ENCODE results near the gene MXD4.

MXD4 gene

DNA sequence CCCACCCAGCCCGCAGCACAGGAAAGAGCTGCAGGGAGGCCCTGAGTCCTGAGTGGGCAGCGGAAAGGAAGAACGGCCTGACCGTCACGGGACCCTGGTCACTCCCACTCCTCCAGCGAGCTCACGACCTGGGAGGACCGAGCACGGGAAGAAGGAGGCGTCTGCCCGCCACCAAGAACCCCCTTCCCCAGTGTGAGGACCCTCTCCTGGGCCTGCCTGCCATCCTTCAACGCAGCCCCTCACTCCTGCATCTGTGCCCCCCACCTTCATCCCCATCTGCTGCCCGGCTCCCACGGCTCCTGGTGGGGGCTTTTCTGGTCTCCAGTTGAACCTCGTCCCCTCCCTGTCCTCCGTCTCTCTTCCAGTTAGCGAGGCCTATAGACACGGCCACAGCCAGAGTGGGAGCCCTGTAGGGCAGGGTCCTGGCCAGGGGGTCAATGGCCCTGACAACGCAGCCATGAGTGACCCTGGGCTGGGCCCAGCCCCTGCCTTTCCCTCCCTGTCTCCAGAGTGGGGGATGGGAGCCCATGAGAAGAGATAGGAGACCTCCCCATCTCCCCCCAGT, 41.3 kb upstream of the MXD4 start:
- DNase-seq (ENCODE audit: low read depth): no peak
- TF ChIP-seq, protein P1, sequence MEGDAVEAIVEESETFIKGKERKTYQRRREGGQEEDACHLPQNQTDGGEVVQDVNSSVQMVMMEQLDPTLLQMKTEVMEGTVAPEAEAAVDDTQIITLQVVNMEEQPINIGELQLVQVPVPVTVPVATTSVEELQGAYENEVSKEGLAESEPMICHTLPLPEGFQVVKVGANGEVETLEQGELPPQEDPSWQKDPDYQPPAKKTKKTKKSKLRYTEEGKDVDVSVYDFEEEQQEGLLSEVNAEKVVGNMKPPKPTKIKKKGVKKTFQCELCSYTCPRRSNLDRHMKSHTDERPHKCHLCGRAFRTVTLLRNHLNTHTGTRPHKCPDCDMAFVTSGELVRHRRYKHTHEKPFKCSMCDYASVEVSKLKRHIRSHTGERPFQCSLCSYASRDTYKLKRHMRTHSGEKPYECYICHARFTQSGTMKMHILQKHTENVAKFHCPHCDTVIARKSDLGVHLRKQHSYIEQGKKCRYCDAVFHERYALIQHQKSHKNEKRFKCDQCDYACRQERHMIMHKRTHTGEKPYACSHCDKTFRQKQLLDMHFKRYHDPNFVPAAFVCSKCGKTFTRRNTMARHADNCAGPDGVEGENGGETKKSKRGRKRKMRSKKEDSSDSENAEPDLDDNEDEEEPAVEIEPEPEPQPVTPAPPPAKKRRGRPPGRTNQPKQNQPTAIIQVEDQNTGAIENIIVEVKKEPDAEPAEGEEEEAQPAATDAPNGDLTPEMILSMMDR (IDR thresholded peaks at IDR 0.05; ENCODE audit: low read depth, low read length, missing control alignments): no peak
- no peak overlapping the region for H3K4me3 ChIP-seq (ENCODE audit: low read depth, low read length)

DNA sequence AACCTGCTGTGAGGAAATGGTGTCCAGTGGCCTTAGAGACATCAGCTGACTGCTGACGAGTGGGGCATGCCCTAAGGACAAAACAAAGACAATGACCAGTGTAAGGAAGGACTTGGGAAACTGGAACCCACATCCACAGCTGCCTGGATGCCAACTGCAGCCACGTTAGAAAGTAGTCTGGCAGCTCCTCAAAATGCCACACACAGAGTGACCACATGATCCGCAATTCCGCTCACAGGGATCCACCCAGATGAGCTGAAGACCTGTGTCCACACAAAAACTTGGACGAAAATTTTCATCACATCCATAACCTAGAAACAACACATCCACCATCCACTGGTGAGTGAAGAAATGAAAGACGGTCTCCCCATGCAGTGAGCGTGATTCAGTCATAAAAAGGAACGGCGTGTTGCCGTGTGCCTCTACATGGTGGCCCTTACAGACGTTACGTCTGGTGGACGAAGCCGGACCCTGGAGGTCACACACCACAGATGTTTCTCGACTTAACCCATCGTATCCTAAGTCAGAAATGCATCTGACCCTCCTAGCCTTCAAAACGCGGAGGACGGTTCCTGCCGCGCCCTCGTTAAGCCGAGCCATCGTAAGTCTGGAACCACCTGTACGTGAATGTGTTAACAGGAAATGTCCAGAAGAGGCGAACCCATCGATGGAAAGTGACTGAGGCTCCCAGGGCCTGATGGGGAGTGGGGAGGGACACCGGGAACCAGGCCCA, 40.6 kb upstream of the MXD4 start:
- TF ChIP-seq, protein P1 (IDR thresholded peaks at IDR 0.05; ENCODE audit: low read depth, low read length, missing control alignments): no peak
- H3K4me3 ChIP-seq (ENCODE audit: low read depth, low read length): no peak overlapping the region
- no peak for DNase-seq (ENCODE audit: low read depth)

DNA sequence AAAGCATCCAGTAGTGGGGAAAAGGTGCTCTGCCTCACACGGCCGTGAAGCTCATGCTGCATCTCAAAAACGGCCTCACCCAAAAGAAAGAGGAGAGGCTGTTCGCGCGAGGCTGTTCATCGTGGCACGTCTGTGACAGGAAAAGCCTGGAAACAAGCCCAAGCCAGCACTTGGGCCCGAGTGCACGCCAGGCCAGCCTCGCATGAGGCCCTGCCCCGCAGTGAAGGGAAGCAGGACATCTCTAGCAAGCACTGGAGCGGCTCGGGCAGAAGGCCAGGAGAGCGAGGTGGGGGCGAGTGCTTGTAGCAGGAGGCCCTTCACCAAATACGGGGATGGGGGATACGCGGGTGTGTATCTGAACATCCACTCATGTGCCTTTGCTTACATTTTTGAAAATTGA, 39.9 kb upstream of the MXD4 start:
- TF ChIP-seq, protein P1 (IDR thresholded peaks at IDR 0.05; ENCODE audit: low read depth, low read length, missing control alignments): no peak
- H3K4me3 ChIP-seq (ENCODE audit: low read depth, low read length): no peak overlapping the region
- no peak for DNase-seq (ENCODE audit: low read depth)

DNA sequence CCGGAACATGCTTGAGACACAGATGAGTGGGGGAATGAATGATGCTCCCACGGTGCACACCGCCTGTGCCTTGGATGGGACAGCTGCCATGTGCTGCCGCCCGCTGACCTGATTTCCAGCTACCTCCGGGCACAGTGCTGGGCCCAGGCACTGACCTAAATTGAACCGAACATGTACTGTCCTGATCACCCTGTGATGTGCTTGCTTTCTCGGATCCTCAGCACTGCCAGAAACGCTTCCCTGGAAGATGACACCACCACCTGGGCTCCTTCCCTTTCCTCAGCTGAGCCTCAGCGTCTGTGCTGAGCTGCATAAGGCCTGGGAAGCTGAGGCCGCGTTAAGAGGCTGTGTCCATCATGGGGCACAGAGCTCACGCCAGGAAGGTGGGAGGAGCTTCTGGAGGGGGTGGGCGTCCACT, 39.3 kb upstream of the MXD4 start:
- no peak for DNase-seq (ENCODE audit: low read depth)
- TF ChIP-seq, protein P1 (IDR thresholded peaks at IDR 0.05; ENCODE audit: low read depth, low read length, missing control alignments): no peak
- H3K4me3 ChIP-seq (ENCODE audit: low read depth, low read length): no peak overlapping the region

DNA sequence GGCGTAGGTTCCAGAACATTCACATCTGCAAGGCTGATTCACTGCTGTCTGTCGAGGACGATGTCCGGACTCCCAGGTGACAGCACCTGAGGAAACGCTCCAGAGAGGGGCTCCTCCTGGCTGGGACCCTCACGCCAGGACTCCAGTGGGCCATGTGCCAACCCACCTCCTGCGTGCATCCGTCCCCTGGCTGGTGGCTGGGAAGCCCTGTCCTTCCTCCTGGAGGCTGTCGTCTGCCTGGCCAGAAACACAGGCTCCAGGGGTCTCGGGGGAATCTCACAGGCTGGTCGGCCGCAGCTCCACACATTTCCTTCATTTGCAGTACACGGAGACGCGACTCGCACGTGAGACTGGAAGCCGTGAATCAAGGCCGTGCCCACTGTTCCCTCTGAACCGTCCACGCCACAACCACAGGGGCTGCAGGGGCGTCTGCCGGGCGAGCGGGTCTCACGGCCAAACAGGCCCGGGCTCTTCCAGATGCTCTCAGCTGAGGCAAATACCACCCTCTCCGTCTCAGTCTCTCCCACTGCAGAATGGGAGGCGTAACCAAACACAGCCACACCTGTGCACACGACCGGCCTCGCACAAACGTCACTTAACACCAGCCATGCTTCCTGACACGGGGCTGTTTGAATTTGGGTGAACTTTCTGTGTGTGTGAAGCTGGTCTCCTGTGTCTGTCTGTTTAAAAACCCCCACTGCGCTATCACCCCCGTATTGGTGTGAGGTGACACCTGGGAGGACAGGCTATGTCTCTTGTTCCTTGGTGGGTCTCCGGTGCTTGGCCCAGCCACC, 38.7 kb upstream of the MXD4 start:
- TF ChIP-seq, protein P1 (IDR thresholded peaks at IDR 0.05; ENCODE audit: low read depth, low read length, missing control alignments): no peak
- DNase-seq (ENCODE audit: low read depth): no peak
- no peak overlapping the region for H3K4me3 ChIP-seq (ENCODE audit: low read depth, low read length)

DNA sequence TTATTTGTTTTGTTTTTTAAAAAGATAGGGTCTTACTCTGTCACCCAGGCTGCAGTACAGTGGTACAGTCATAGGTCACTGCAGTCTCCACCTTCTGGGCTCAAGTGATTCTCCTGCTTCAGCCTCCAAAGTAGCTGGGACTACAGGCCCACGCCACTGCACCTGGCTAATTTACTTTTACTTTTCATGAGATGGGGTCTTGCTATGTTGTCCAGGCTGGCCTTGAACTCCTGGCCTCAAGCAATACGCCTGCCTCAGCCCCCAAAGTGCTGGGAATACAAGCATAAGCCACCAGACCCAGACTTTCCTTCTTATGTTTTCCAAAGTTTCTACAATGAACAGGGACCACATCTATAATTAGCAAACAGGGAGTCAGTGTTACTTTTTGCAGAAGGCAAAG, 37.9 kb upstream of the MXD4 start:
- TF ChIP-seq, protein P1 (IDR thresholded peaks at IDR 0.05; ENCODE audit: low read depth, low read length, missing control alignments): no peak
- no peak overlapping the region for H3K4me3 ChIP-seq (ENCODE audit: low read depth, low read length)
- no peak for DNase-seq (ENCODE audit: low read depth)
